H1 (cell line): ENCODE data around the gene APOBEC3F. TPM values are rescaled to one million over a fixed set of nuclear protein-coding genes. Genes with fewer than 3 reads are reported as not detected.

ENCODE experiments used
- CTCF ChIA-PET: fragments of 300-600 bp; sonication (Branson Sonifier 250); formaldehyde crosslinking; loops from one replicate; lab custom pipeline; 2021; ENCODE audit not compliant: partially characterized antibody; lab: Charles Lee
- POLR2A ChIA-PET: fragments of 300-600 bp; sonication (Branson Sonifier 250); formaldehyde crosslinking; loops from one replicate; lab custom pipeline; 2021; ENCODE audit warnings: inconsistent platforms; ENCODE audit not compliant: partially characterized antibody; lab: Charles Lee
- DNase-seq, 2 experiments: peaks; one replicate each; pipeline versions ENCODE4 v3.0.0 to v3.0.0-alpha.2; 2010 to 2022; ENCODE audit warnings: low spot score in 2 of 2, low read depth in 1 of 2, mixed read lengths in 1 of 2
- FAIRE-seq: peaks from 2 replicates; lab custom pipeline; 2011; peaks lifted over from hg19 to GRCh38; lab: Jason Lieb, UNC
- H2AFZ ChIP-seq: 2 replicates; pipeline ENCODE4 v1.8.1; 2012; ENCODE audit warnings: low read length, inconsistent platforms
- H2AK5ac ChIP-seq: 2 replicates; pipeline ENCODE4 v1.6.1; 2013; ENCODE audit warnings: low read depth, low read length
- H2BK120ac ChIP-seq: replicated peaks from 2 replicates; pipeline ENCODE3; 2013; ENCODE audit warnings: low read depth, low read length, inconsistent platforms
- H2BK12ac ChIP-seq: 2 replicates; pipeline ENCODE4 v1.6.1; 2013; ENCODE audit warnings: low read depth, low read length
- H2BK15ac ChIP-seq: 2 replicates; pipeline ENCODE4 v1.6.1; 2013; ENCODE audit warnings: low read length
- H2BK20ac ChIP-seq: 2 replicates; pipeline ENCODE4 v1.6.1; 2013; ENCODE audit warnings: low read length
- H2BK5ac ChIP-seq: 2 replicates; pipeline ENCODE4 v1.6.1; 2013; ENCODE audit warnings: low read depth, low read length
- H3K14ac ChIP-seq: 2 replicates; pipeline ENCODE4 v1.6.1; 2013; ENCODE audit warnings: inconsistent platforms; ENCODE audit not compliant: insufficient read length
- H3K18ac ChIP-seq: 2 replicates; pipeline ENCODE4 v1.6.1; 2013; ENCODE audit warnings: low read length; ENCODE audit errors: extremely low read depth
- H3K23ac ChIP-seq: 2 replicates; pipeline ENCODE4 v1.6.1; 2013; ENCODE audit warnings: inconsistent platforms; ENCODE audit not compliant: insufficient read length
- H3K23me2 ChIP-seq: 2 replicates; pipeline ENCODE4 v1.6.1; 2013; ENCODE audit warnings: low read depth, low read length
- H3K27ac ChIP-seq: 2 replicates; pipeline ENCODE4 v1.6.1; 2011; ENCODE audit warnings: low read depth, low read length, inconsistent platforms
- H3K27me3 ChIP-seq, 4 experiments: replicated peaks in 1 of 4; 1 replicate in 1 of 4; 2 replicates in 3 of 4; pipeline versions ENCODE4 v1.6.1 to v1.8.1; 2011 to 2013; ENCODE audit warnings: low read length in 3 of 4, mild to moderate bottlenecking in 3 of 4, inconsistent platforms in 2 of 4, mixed read lengths in 2 of 4, moderate library complexity in 1 of 4; ENCODE audit not compliant: control insufficient read depth in 3 of 4, insufficient read depth in 3 of 4; ENCODE audit errors: extremely low read depth in 1 of 4
- H3K36me3 ChIP-seq, 4 experiments: 2 replicates each; pipeline versions ENCODE4 v1.6.1 to v1.8.1; 2011 to 2013; ENCODE audit warnings: mild to moderate bottlenecking in 4 of 4, low read length in 3 of 4, moderate library complexity in 2 of 4, control low read depth in 1 of 4, inconsistent platforms in 1 of 4; ENCODE audit not compliant: insufficient read depth in 4 of 4, control insufficient read depth in 2 of 4
- H3K4ac ChIP-seq: replicated peaks from 2 replicates; pipeline ENCODE3; 2013; ENCODE audit warnings: low read length, low read depth, mixed read lengths, inconsistent platforms; ENCODE audit not compliant: insufficient read length
- H3K4me1 ChIP-seq, 4 experiments: replicated peaks in 1 of 4; 1 replicate in 1 of 4; 2 replicates in 3 of 4; pipeline versions ENCODE4 v1.6.1 to v1.8.1; 2011 to 2013; ENCODE audit warnings: low read length in 3 of 4, inconsistent platforms in 2 of 4, mixed read lengths in 1 of 4; ENCODE audit not compliant: insufficient read depth in 4 of 4, control insufficient read depth in 3 of 4
- H3K4me2 ChIP-seq, 2 experiments: 2 replicates each; pipeline versions ENCODE4 v1.6.1 to v1.8.1; 2011 to 2013; ENCODE audit warnings: low read depth in 2 of 2, low read length in 2 of 2, control low read depth in 1 of 2, inconsistent platforms in 1 of 2, mild to moderate bottlenecking in 1 of 2; ENCODE audit not compliant: insufficient read depth in 1 of 2
- H3K4me3 ChIP-seq, 4 experiments: fragments of 200-600, 300-600 bp in 1 of 4; sonication (generic), shearing (Covaris generic), sonication (Bioruptor Twin) in 1 of 4; 2 replicates each; pipeline versions ENCODE4 v1.5.1 to v1.8.1; 2011 to 2016; ENCODE audit warnings: low read length in 4 of 4, low read depth in 3 of 4, control low read depth in 2 of 4, inconsistent platforms in 2 of 4, mild to moderate bottlenecking in 2 of 4, mixed read lengths in 1 of 4, moderate library complexity in 1 of 4; ENCODE audit not compliant: insufficient read depth in 2 of 4; ENCODE audit errors: extremely low read depth in 1 of 4
- H3K56ac ChIP-seq: replicated peaks from 2 replicates; pipeline ENCODE3; 2013; ENCODE audit warnings: low read depth, mild to moderate bottlenecking, mixed read lengths, low read length, inconsistent platforms; ENCODE audit not compliant: insufficient read length
- H3K79me1 ChIP-seq: 2 replicates; pipeline ENCODE4 v1.6.1; 2013; ENCODE audit warnings: low read depth, low read length, control low read depth
- H3K79me2 ChIP-seq, 2 experiments: 2 replicates each; pipeline versions ENCODE4 v1.6.1 to v1.8.1; 2012 to 2013; ENCODE audit warnings: low read length in 2 of 2, mild to moderate bottlenecking in 2 of 2, inconsistent platforms in 1 of 2; ENCODE audit not compliant: insufficient read depth in 2 of 2, control insufficient read depth in 1 of 2
- H3K9ac ChIP-seq, 4 experiments: replicated peaks in 1 of 4; 1 replicate in 1 of 4; 2 replicates in 3 of 4; pipeline versions ENCODE4 v1.6.1 to v1.8.1; 2011 to 2013; ENCODE audit warnings: low read depth in 3 of 4, low read length in 3 of 4, control low read depth in 2 of 4, mild to moderate bottlenecking in 2 of 4, moderate library complexity in 2 of 4, inconsistent platforms in 1 of 4; ENCODE audit errors: extremely low read depth in 1 of 4
- H3K9me3 ChIP-seq, 2 experiments: 2 replicates each; pipeline versions ENCODE4 v1.6.1 to v1.8.1; 2012 to 2013; ENCODE audit warnings: mild to moderate bottlenecking in 2 of 2, moderate library complexity in 2 of 2, control low read depth in 1 of 2, inconsistent platforms in 1 of 2, low read depth in 1 of 2, low read length in 1 of 2, mixed read lengths in 1 of 2; ENCODE audit not compliant: insufficient read depth in 2 of 2
- H4K20me1 ChIP-seq, 2 experiments: replicated peaks in 1 of 2; 2 replicates each; pipeline versions ENCODE3 to v1.8.1; 2011 to 2013; ENCODE audit warnings: inconsistent platforms in 2 of 2, low read length in 2 of 2, mild to moderate bottlenecking in 1 of 2; ENCODE audit not compliant: insufficient read depth in 2 of 2, control insufficient read depth in 1 of 2
- H4K5ac ChIP-seq: 2 replicates; pipeline ENCODE4 v1.6.1; 2013; ENCODE audit warnings: low read length, low read depth, mixed read lengths, inconsistent platforms; ENCODE audit not compliant: insufficient read length
- H4K8ac ChIP-seq: 2 replicates; pipeline ENCODE4 v1.8.0; 2013; ENCODE audit warnings: mild to moderate bottlenecking, moderate library complexity, low read length, inconsistent platforms; ENCODE audit not compliant: insufficient read depth; ENCODE audit errors: extremely low read depth
- H4K91ac ChIP-seq: replicated peaks from 2 replicates; pipeline ENCODE3; 2013; ENCODE audit warnings: low read length, mixed read lengths, inconsistent platforms; ENCODE audit not compliant: insufficient read length
- HDAC2 ChIP-seq, 2 experiments: fragments of 300-600 bp in 1 of 2; sonication (generic) in 1 of 2; IDR thresholded peaks; 2 replicates each; pipeline ENCODE4 v1.6.1; 2011 to 2012; ENCODE audit warnings: low read depth in 2 of 2, low read length in 2 of 2, mild to moderate bottlenecking in 2 of 2, moderate library complexity in 2 of 2, borderline replicate concordance in 1 of 2, inconsistent platforms in 1 of 2
- MAFK ChIP-seq: IDR thresholded peaks from 2 replicates; pipeline ENCODE4 v1.6.1; 2012; ENCODE audit warnings: low read depth, mild to moderate bottlenecking, improper control_type of control experiment, low read length
- MAX ChIP-seq: IDR thresholded peaks from 2 replicates; pipeline ENCODE4 v1.6.1; 2012; ENCODE audit warnings: inconsistent platforms
- POU5F1 ChIP-seq: IDR thresholded peaks from 2 replicates; pipeline ENCODE4 v1.6.1; 2011; ENCODE audit warnings: low read depth, mild to moderate bottlenecking, low read length, moderate library complexity
- SP4 ChIP-seq: IDR thresholded peaks from 2 replicates; pipeline ENCODE4 v1.6.1; 2012; ENCODE audit warnings: low read length, inconsistent platforms
- WGBS, 2 experiments: shearing (Covaris generic) in 1 of 2; methylation state at CpG; one replicate each; pipeline versions ENCODE4 v1.1.6 to v1.1.7; 2013 to 2015; ENCODE audit warnings: low lambda C conversion rate in 2 of 2, mixed read lengths in 2 of 2, inconsistent platforms in 1 of 2, low coverage in 1 of 2, missing lambda C conversion rate in 1 of 2; ENCODE audit not compliant: insufficient replicate concordance in 2 of 2, insufficient coverage in 1 of 2, insufficient read length in 1 of 2; ENCODE audit errors: extremely low coverage in 1 of 2, missing lambda C conversion rate in 1 of 2; 5-methylcytosine and 5-hydroxymethylcytosine counted together
- polyA plus RNA-seq, 7 experiments: library from polyadenylated mRNA; depleted of rRNA in 3 of 7; stranded (reverse) in 5 of 7; unstranded in 2 of 7; fragments of >200 nt in 5 of 7; fragments of 200-250 nt in 2 of 7; gene quantifications; 1 replicate in 5 of 7; 2 replicates in 1 of 7; 4 replicates in 1 of 7; pipeline versions ENCODE4 v1.2.1 to v1.2.3, GENCODE V29; 2011 to 2013; ENCODE audit warnings: missing spikeins in 2 of 7, mixed read lengths in 2 of 7
- total RNA-seq: library from RNA; stranded (reverse); fragmentation: NEBNext Ultra II Directional; extraction: Animal tissue kit (Norgen Biotek cat#: 25700); gene quantifications from 2 replicates; pipeline ENCODE4 v1.2.1, GENCODE V29; 2021

Gene APOBEC3F
- total and polyA plus RNA-seq, 2 of the 8 experiments (the other 6 are each of a cell fraction or from before 2014, with no cell fraction given), result 4.0 to 7.3 TPM

GRCh38 chr22:39081598-39081997, 40.9 kb downstream of the APOBEC3F start:
- POLR2A ChIA-PET, result interaction anchor here (0.6 to 1.5 kb wide), 2 partner anchors 34 to 1254 kb away, joined by 3 read pairs; no protein-coding TSS in a partner anchor
- H3K56ac ChIP-seq, result no peak overlapping the region
- no peak for TF ChIP-seq HDAC2 (IDR thresholded peaks at IDR 0.05; ENCODE audit: borderline replicate concordance in 1 of 2, low read depth in 2 of 2, low read length in 2 of 2)
- TF ChIP-seq SP4, result no peak
- TF ChIP-seq MAFK, result no peak
- no peak for TF ChIP-seq MAX
- no peak for TF ChIP-seq POU5F1

More at GRCh38 chr22:39081598-39081997, 40.9 kb downstream of the APOBEC3F start:
- Histone ChIP-seq H3K23ac (no peak overlapping the region), H3K79me2 (no peaks in the 10 kb centered on the region), H4K91ac (no peak overlapping the region), H3K79me1 (no peaks in the 10 kb centered on the region), H2AFZ (no peak overlapping the region), H3K4me2 (no peak overlapping the region), H3K9me3 (no peaks in the 10 kb centered on the region), H2BK5ac (no peak overlapping the region), H3K14ac (no peak overlapping the region), H2BK12ac (no peak overlapping the region), H3K36me3 (no peaks in the 10 kb centered on the region), H3K27me3 (no peaks in the 10 kb centered on the region), H3K9ac (no peak overlapping the region), H2BK120ac (no peak overlapping the region), H4K5ac (no peak overlapping the region), H4K20me1 (no peaks in the 10 kb centered on the region), H2AK5ac (no peak overlapping the region; the same call in 1 of the 2 replicates), H3K4ac (no peak overlapping the region), H3K4me1 (peaks cover 0 to 4% (median 1%) of the 10 kb centered on the region in 4 experiments; a peak in 4 of 7 replicates), H4K8ac (no peak overlapping the region), H2BK20ac (no peak overlapping the region), H3K4me3 (no peak overlapping the region), H2BK15ac (0 out of 2 replicates have a peak overlapping the region, but pooled peaks have one; percentile 29), H3K27ac (no peak overlapping the region), H3K18ac (no peak overlapping the region), H3K23me2 (no peaks in the 10 kb centered on the region)
- no peak for FAIRE-seq
- no peak for DNase-seq
- 86% methylated on average over 7 of the region's 8 CpGs; no CpG with 5 or more reads in 1 of the 2 experiments for WGBS, 2 experiments
- CTCF ChIA-PET, result no interaction called here
